Measurements from ENCODE around the gene LCORL.

LCORL gene

DNA sequence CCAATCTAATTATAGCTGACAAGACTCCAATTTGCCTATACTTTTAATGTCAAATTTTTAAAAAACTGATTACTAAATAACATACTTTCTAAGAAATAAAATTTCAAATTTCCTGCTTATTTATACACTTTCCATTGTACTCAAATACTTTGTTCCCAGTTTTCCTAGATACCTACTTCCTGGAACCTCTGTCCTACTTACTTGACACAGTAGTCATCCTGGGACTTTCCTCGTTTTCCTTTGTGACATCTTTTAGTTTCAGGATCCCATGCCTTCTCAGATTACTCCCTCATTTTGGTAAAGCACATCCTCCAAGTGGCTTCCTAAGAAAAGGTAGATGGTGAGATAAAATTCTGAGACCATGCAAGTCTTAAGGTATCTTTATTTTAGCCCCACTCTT is 226.8 kb downstream of the LCORL start:
- no peak for FAIRE-seq
- DNase-seq (ENCODE audit: insufficient read length) = no peak
- TF ChIP-seq POLR2AphosphoS5 (IDR thresholded peaks at IDR 0.05; ENCODE audit: low read depth, low read length) = no peak
